ENCODE results near the gene CADM3.

CADM3 gene, protein sequence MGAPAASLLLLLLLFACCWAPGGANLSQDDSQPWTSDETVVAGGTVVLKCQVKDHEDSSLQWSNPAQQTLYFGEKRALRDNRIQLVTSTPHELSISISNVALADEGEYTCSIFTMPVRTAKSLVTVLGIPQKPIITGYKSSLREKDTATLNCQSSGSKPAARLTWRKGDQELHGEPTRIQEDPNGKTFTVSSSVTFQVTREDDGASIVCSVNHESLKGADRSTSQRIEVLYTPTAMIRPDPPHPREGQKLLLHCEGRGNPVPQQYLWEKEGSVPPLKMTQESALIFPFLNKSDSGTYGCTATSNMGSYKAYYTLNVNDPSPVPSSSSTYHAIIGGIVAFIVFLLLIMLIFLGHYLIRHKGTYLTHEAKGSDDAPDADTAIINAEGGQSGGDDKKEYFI
- total RNA-seq: 0 reads per million in 3 donors

DNA sequence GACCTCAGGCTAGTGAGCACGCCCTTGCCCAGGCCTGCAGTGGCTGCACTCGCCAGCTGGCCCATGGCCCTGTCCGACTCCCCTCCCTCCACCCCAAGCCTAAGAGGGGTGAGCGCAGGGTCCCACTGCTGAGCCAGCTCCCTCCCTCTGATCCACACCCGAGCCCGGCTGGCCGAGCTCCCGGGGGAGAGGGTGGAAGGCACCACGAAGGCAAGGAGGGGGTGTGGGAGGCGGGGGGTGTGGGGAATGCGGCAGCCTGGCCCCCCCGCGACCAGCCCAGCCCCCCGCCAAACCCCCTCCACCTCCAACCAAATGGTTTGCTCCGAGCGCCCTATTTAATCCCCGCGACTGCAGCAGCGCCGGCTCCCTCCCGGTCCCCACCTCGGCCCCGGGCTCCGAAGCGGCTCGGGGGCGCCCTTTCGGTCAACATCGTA lies at the start of gene CADM3:
TSS of gene CADM3 (plus strand) at position 362 of the 434 bp plus-strand sequence. CDS start 151 bp downstream, outside the sequence.
- Histone ChIP-seq H3K36me3 (ENCODE audit: control insufficient read depth, insufficient read depth, low read length) (no peaks in the 10 kb centered on the region), H3K9me3 (ENCODE audit: control insufficient read depth, low read length) (no peaks in the 10 kb centered on the region), H3K4me3 (ENCODE audit: insufficient read depth, low read depth, low read length, poor library complexity, severe bottlenecking) (no peak within 1 kb of the TSS), H3K27me3 (replicated peaks; ENCODE audit: control insufficient read depth, insufficient read depth, low read length, poor library complexity, severe bottlenecking) (peaks cover 24% of the 10 kb centered on the region), H3K4me1 (ENCODE audit: control insufficient read depth, insufficient read depth, low read length, poor library complexity, severe bottlenecking) (no peaks in the 10 kb centered on the region), H3K27ac (ENCODE audit: insufficient read depth, low read length, poor library complexity, severe bottlenecking) (no peak within 1 kb of the TSS)
- no peak for DNase-seq

DNA sequence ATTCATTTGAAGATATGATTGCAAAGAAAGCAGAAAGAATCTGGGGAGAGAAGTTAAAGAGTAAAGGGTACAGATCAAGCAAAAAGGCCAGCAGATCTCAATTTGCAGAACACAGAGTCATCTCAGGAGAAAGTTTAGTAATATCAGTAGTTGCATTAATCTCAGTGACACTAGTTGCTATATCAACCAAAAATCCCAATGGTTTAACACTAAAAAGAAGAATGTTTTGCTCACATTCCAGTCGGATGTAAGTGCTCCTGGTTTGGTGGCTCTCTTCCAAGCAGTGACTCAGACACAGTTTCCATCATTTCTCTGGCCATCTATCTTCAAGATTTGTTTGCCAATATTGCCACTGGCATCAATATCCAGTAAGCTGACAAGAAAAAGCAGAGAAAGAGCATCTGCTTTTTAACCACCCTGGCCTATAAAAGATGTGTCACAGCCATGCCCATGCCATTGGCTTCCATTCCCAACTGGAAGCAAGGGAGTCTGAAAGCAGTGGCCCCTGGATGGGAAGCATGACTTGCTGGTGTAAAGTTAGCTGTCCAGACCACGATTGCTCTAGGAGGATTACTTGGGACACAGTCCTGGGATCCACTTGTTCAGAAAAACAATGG lies 49.3 kb upstream of the CADM3 start:
- no peak overlapping the region for H3K27ac ChIP-seq (ENCODE audit: insufficient read depth, low read length, poor library complexity, severe bottlenecking)
- no peaks in the 10 kb centered on the region for H3K4me1 ChIP-seq (ENCODE audit: control insufficient read depth, insufficient read depth, low read length, poor library complexity, severe bottlenecking)
- no peaks in the 10 kb centered on the region for H3K27me3 ChIP-seq (replicated peaks; ENCODE audit: control insufficient read depth, insufficient read depth, low read length, poor library complexity, severe bottlenecking)
- no peaks in the 10 kb centered on the region for H3K36me3 ChIP-seq (ENCODE audit: control insufficient read depth, insufficient read depth, low read length)
- no peaks in the 10 kb centered on the region for H3K9me3 ChIP-seq (ENCODE audit: control insufficient read depth, low read length)
- no peak overlapping the region for H3K4me3 ChIP-seq (ENCODE audit: insufficient read depth, low read depth, low read length, poor library complexity, severe bottlenecking)
- no peak for DNase-seq

DNA sequence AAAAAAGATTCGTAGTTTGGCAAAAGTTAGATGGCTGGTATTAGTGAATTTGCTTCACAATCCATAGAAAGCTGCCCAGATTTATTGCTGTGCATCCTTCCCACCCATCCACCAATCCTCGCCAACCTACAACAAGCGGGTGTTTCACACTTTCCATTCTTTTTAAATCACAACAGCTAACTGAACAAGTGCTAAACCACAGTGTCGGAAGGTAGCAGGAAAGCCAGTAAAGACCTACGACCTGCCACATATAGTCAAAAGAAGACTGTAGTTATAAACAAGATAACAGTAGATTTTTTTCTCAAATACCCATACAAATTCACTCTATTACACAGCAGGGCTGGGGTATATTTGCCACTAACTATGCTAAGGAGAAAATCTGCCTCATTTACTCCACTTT lies 47.8 kb upstream of the CADM3 start:
- no peaks in the 10 kb centered on the region for H3K27me3 ChIP-seq (replicated peaks; ENCODE audit: control insufficient read depth, insufficient read depth, low read length, poor library complexity, severe bottlenecking)
- H3K4me3 ChIP-seq (ENCODE audit: insufficient read depth, low read depth, low read length, poor library complexity, severe bottlenecking): no peak overlapping the region
- H3K4me1 ChIP-seq (ENCODE audit: control insufficient read depth, insufficient read depth, low read length, poor library complexity, severe bottlenecking): no peaks in the 10 kb centered on the region
- no peak for DNase-seq
- no peaks in the 10 kb centered on the region for H3K9me3 ChIP-seq (ENCODE audit: control insufficient read depth, low read length)
- H3K36me3 ChIP-seq (ENCODE audit: control insufficient read depth, insufficient read depth, low read length): no peaks in the 10 kb centered on the region
- no peak overlapping the region for H3K27ac ChIP-seq (ENCODE audit: insufficient read depth, low read length, poor library complexity, severe bottlenecking)

DNA sequence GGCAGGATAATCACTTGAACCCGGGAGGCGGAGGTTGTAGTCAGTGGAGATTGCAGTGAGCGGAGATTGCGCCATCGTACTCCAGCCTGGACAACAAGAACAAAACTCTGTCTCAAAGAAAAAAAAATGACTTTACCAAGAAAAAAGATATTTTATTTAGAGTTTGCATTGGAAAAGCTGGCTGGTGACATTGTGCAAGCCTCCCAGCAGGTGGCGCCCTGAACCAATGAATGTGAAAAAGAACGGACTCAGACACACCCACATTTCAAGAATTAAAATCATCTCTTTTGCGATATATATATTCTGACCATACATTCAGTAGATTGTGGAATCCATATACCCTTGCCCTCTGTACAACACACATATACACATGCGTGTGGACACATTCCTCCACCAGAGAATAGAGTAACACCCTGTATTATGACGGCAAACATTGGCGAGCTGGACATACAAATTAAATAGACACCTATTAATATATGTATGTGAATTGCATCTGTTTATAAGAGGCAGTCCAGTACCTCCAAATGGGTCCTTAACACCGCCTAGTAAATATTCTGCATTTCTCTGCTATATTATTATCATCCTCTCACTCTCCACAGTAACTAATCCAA lies 39.0 kb upstream of the CADM3 start:
- Histone ChIP-seq H3K27me3 (replicated peaks; ENCODE audit: control insufficient read depth, insufficient read depth, low read length, poor library complexity, severe bottlenecking) (no peaks in the 10 kb centered on the region), H3K9me3 (ENCODE audit: control insufficient read depth, low read length) (no peaks in the 10 kb centered on the region), H3K27ac (ENCODE audit: insufficient read depth, low read length, poor library complexity, severe bottlenecking) (no peak overlapping the region), H3K4me1 (ENCODE audit: control insufficient read depth, insufficient read depth, low read length, poor library complexity, severe bottlenecking) (no peaks in the 10 kb centered on the region), H3K4me3 (ENCODE audit: insufficient read depth, low read depth, low read length, poor library complexity, severe bottlenecking) (no peak overlapping the region), H3K36me3 (ENCODE audit: control insufficient read depth, insufficient read depth, low read length) (no peaks in the 10 kb centered on the region)
- DNase-seq: peak; percentile 23 to 54 (median 28)

DNA sequence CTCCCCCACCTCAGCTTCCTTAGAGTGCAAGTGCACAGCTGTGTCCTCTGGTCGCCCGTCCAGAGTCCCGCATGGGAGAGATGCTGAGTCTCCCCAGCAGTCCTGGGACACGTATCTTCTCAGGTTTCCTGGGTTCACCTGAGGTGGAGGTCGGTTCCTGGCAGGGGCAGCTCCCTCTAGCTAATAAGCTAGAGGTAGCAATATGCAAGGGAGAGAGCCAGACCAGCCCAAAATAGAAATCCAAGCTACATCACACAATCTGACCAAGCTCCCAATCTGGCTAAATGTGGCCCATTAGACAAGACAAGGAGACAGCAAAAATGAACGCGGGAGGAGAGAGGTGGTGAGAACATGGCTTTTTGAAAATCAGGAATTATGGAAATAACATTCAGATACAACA lies 30.9 kb upstream of the CADM3 start:
- Histone ChIP-seq H3K36me3 (ENCODE audit: control insufficient read depth, insufficient read depth, low read length) (no peaks in the 10 kb centered on the region), H3K27ac (ENCODE audit: insufficient read depth, low read length, poor library complexity, severe bottlenecking) (no peak overlapping the region), H3K9me3 (ENCODE audit: control insufficient read depth, low read length) (no peaks in the 10 kb centered on the region), H3K4me1 (ENCODE audit: control insufficient read depth, insufficient read depth, low read length, poor library complexity, severe bottlenecking) (no peaks in the 10 kb centered on the region), H3K27me3 (replicated peaks; ENCODE audit: control insufficient read depth, insufficient read depth, low read length, poor library complexity, severe bottlenecking) (peaks cover 6% of the 10 kb centered on the region), H3K4me3 (ENCODE audit: insufficient read depth, low read depth, low read length, poor library complexity, severe bottlenecking) (no peak overlapping the region)
- DNase-seq: no peak

DNA sequence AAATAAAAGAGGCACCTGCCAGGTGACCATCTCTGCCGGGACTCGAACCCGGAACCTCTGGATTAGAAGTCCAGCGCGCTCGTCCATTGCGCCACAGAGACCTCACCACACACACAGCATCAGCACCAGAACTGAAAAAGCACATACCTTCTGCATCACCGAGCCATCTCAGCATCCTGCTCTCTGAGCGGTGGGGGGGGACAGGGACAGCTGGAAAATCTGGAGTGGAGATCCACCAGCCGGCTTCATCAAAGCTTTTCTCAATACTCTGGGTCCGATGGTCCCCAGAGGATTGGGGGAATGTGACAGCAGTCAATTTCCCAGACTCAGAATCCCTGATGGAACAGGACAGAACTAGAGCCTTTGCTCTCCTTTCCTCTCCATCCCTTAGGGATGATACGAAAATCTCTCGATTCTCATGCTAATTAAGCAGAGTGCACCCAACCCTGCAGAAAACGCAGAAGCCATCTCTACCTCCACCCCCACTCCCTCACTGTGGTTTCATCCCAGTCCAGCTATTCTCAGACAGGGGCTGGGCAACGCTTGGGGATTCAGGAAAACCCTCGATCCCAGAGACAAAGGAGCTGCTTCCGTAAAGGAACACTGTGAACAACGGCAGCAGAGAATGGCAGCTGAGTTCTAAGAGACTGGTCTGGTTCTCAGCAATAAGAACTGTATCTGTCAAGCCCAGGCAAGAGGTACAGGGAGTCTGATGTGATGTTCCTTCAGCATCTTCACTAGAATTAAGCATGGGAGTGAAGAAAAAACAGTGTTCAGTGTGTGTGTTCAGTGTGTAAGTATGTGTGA lies 29.6 kb upstream of the CADM3 start:
- no peaks in the 10 kb centered on the region for H3K4me1 ChIP-seq (ENCODE audit: control insufficient read depth, insufficient read depth, low read length, poor library complexity, severe bottlenecking)
- H3K36me3 ChIP-seq (ENCODE audit: control insufficient read depth, insufficient read depth, low read length): no peaks in the 10 kb centered on the region
- DNase-seq: no peak
- H3K27ac ChIP-seq (ENCODE audit: insufficient read depth, low read length, poor library complexity, severe bottlenecking): no peak overlapping the region
- H3K4me3 ChIP-seq (ENCODE audit: insufficient read depth, low read depth, low read length, poor library complexity, severe bottlenecking): no peak overlapping the region
- H3K27me3 ChIP-seq (replicated peaks; ENCODE audit: control insufficient read depth, insufficient read depth, low read length, poor library complexity, severe bottlenecking): peaks cover 6% of the 10 kb centered on the region
- no peaks in the 10 kb centered on the region for H3K9me3 ChIP-seq (ENCODE audit: control insufficient read depth, low read length)

DNA sequence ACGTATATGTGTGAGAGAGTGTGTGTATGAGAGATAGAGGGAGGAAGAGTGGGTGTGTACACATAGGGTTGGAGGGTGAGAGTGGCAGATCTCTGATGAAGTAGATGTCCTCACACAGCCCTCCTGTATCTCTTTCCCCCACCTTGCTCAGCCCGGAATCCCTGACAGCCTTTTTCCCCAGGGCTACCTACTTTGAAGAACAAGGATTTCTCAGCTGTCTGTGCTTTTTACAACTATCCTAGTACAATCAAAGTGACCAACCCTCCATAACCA lies 29.1 kb upstream of the CADM3 start:
- Histone ChIP-seq H3K9me3 (ENCODE audit: control insufficient read depth, low read length) (no peaks in the 10 kb centered on the region), H3K4me3 (ENCODE audit: insufficient read depth, low read depth, low read length, poor library complexity, severe bottlenecking) (no peak overlapping the region)

DNA sequence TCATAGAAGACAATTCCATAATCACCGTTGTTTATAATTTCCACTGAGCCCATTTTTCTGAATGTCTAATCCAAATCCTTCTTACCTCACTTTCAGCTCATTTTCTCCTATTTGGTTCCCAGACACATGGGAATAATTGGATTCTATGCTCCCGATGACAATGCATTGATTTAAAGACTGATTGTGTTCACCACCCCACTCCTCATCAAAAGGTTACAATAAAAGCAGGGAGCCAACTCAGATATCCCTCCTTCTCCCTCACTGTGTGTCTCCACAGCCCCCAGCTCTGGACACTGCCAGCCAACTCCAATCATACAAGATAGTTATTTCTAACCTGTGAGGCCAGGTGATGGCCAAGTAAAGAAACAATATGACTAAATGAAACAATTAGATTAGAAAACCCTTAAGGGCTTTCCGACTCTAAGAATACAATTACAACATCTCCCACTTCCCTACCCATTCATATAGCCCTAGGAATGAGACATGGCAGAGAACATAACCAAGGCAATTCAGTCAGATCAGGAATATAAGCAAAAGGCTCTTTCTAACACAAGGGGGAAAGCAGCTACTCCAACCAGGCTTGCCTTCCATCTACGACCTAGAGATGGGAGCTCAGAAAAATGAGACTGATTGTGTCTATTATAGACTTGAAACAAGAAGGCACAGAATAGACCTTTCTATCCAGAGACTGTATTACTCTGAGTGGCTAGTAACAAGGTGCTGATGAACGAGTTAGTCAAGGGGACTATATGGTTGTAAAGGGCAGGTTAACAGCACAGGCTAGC lies 28.5 kb upstream of the CADM3 start:
- H3K9me3 ChIP-seq (ENCODE audit: control insufficient read depth, low read length): no peaks in the 10 kb centered on the region
- no peak for DNase-seq
- no peaks in the 10 kb centered on the region for H3K36me3 ChIP-seq (ENCODE audit: control insufficient read depth, insufficient read depth, low read length)
- no peaks in the 10 kb centered on the region for H3K4me1 ChIP-seq (ENCODE audit: control insufficient read depth, insufficient read depth, low read length, poor library complexity, severe bottlenecking)
- H3K4me3 ChIP-seq (ENCODE audit: insufficient read depth, low read depth, low read length, poor library complexity, severe bottlenecking): no peak overlapping the region
- peaks cover 6% of the 10 kb centered on the region for H3K27me3 ChIP-seq (replicated peaks; ENCODE audit: control insufficient read depth, insufficient read depth, low read length, poor library complexity, severe bottlenecking)
- H3K27ac ChIP-seq (ENCODE audit: insufficient read depth, low read length, poor library complexity, severe bottlenecking): no peak overlapping the region

More for the DNA sequence above, 29.1 kb upstream of the CADM3 start:
- no peak overlapping the region for H3K27ac ChIP-seq (ENCODE audit: insufficient read depth, low read length, poor library complexity, severe bottlenecking)
- H3K27me3 ChIP-seq (replicated peaks; ENCODE audit: control insufficient read depth, insufficient read depth, low read length, poor library complexity, severe bottlenecking): peaks cover 6% of the 10 kb centered on the region
- no peaks in the 10 kb centered on the region for H3K4me1 ChIP-seq (ENCODE audit: control insufficient read depth, insufficient read depth, low read length, poor library complexity, severe bottlenecking)
- DNase-seq: no peak
- no peaks in the 10 kb centered on the region for H3K36me3 ChIP-seq (ENCODE audit: control insufficient read depth, insufficient read depth, low read length)

DNA sequence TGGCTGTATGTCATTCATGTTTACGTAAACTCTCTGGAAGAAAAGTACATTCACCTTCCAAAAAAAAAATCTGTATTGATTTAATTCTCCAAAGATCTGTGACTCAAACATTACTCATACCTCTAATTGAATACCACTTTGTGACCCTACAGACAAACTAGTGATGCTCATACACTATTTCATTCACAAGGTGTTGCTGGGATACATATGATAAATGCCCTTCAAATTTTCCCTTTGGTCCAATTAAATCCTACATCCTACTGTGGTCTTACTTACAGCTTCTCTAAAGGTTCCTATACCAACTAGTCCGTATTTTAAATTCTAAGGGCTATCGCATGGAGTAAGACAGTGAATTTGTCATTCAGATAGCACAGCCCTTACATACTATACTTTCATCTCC lies 26.8 kb upstream of the CADM3 start:
- no peak overlapping the region for H3K27ac ChIP-seq (ENCODE audit: insufficient read depth, low read length, poor library complexity, severe bottlenecking)
- peaks cover 6% of the 10 kb centered on the region for H3K27me3 ChIP-seq (replicated peaks; ENCODE audit: control insufficient read depth, insufficient read depth, low read length, poor library complexity, severe bottlenecking)
- no peak overlapping the region for H3K4me3 ChIP-seq (ENCODE audit: insufficient read depth, low read depth, low read length, poor library complexity, severe bottlenecking)
- no peaks in the 10 kb centered on the region for H3K9me3 ChIP-seq (ENCODE audit: control insufficient read depth, low read length)
- no peaks in the 10 kb centered on the region for H3K4me1 ChIP-seq (ENCODE audit: control insufficient read depth, insufficient read depth, low read length, poor library complexity, severe bottlenecking)
- no peaks in the 10 kb centered on the region for H3K36me3 ChIP-seq (ENCODE audit: control insufficient read depth, insufficient read depth, low read length)
- DNase-seq: no peak

Measured in effector memory CD4-positive, alpha-beta T cell (primary cell).